ENCODE results near the gene SEL1L. TPM values are rescaled to one million over a fixed set of nuclear protein-coding genes. Genes with fewer than 3 reads are reported as not detected.

SEL1L gene
- total RNA-seq, result 10 to 100 TPM; 48.9 to 51.3 TPM

GRCh38 chr14:81533536-81534343 is at the start of gene SEL1L:
Gene SEL1L, minus strand, starts transcription at chr14:81533853. Its CDS starts 109 bp downstream, at chr14:81533744.
- Mint-ChIP-seq H3K4me1 (ENCODE audit: low read depth) (peaks cover 38% of the 10 kb centered on the region), H3K27me3 (ENCODE audit: low read depth) (peaks cover 3% of the 10 kb centered on the region), H3K9me3 (ENCODE audit: insufficient read depth) (no peaks in the 10 kb centered on the region), H3K4me3 (peak within 1 kb of the TSS; percentile 93), H3K27ac (peak within 1 kb of the TSS; percentile 89), H3K36me3 (ENCODE audit: low read depth) (peaks cover 6% of the 10 kb centered on the region)
- ChIA-PET POLR2A (interaction anchor here (0.6 to 0.8 kb wide), 3 partner anchors 9 to 364 kb away, joined by 3 read pairs; no protein-coding TSS in a partner anchor), CTCF (interaction anchor here (0.9 to 3.7 kb wide), 3 partner anchors 13 to 69 kb away, joined by 4 to 13 read pairs (median 4); no protein-coding TSS in a partner anchor)
- ATAC-seq (peak; percentile 97), DNase-seq (peak; percentile 100)

- H3K27ac Mint-ChIP-seq, result no peak overlapping the region
- peaks cover 11% of the 10 kb centered on the region for H3K9me3 Mint-ChIP-seq (ENCODE audit: insufficient read depth)
- CTCF ChIA-PET, result no interaction called here
Measured at GRCh38 chr14:81582420-81582819, 48.8 kb upstream of the SEL1L start.

DNA sequence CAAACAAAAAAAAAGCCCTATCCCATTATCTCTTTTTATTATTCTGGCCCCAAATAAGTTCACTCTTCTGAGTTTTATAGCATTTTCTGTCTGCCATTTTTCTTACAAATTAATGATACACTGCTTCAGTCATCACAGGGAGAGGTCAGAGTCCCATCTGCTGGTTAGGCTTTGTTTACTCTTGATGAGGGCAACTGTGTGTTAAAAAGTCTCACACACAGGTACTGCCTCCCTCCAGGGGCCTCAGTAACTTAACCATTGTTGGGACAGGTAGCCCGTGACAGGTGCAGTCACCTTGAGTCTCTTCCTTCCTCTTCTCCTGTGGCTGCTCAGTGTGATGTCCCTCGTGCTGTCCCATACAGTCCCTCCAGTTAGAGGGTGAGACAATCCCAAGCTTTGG is 45.5 kb upstream of the SEL1L start:
- peaks cover 2% of the 10 kb centered on the region for H3K27me3 Mint-ChIP-seq (ENCODE audit: low read depth)
- CTCF ChIA-PET, result no interaction called here
- DNase-seq (no peak), ATAC-seq (no peak)
- POLR2A ChIA-PET, result no interaction called here
- no peaks in the 10 kb centered on the region for H3K4me1 Mint-ChIP-seq (ENCODE audit: low read depth)
- no peak overlapping the region for H3K27ac Mint-ChIP-seq
- no peaks in the 10 kb centered on the region for H3K36me3 Mint-ChIP-seq (ENCODE audit: low read depth)
- peaks cover 11% of the 10 kb centered on the region for H3K9me3 Mint-ChIP-seq (ENCODE audit: insufficient read depth)
- H3K4me3 Mint-ChIP-seq, result no peak overlapping the region

More at GRCh38 chr14:81582420-81582819, 48.8 kb upstream of the SEL1L start:
- POLR2A ChIA-PET, result no interaction called here
- Mint-ChIP-seq H3K27me3 (ENCODE audit: low read depth) (peaks cover 4% of the 10 kb centered on the region), H3K4me1 (ENCODE audit: low read depth) (no peaks in the 10 kb centered on the region), H3K4me3 (no peak overlapping the region), H3K36me3 (ENCODE audit: low read depth) (no peaks in the 10 kb centered on the region)
- ATAC-seq, result no peak
- DNase-seq, result no peak

- Mint-ChIP-seq H3K27me3 (ENCODE audit: low read depth) (peaks cover 11% of the 10 kb centered on the region), H3K9me3 (ENCODE audit: insufficient read depth) (no peaks in the 10 kb centered on the region), H3K27ac (no peak overlapping the region), H3K36me3 (ENCODE audit: low read depth) (no peaks in the 10 kb centered on the region), H3K4me3 (no peak overlapping the region), H3K4me1 (ENCODE audit: low read depth) (no peaks in the 10 kb centered on the region)
- ChIA-PET CTCF (no interaction called here), POLR2A (no interaction called here)
- ATAC-seq (no peak), DNase-seq (no peak)
Measured at GRCh38 chr14:81571437-81571836, 37.8 kb upstream of the SEL1L start.

GRCh38 chr14:81567302-81567701 is 33.6 kb upstream of the SEL1L start:
- Mint-ChIP-seq H3K4me3 (no peak overlapping the region), H3K4me1 (ENCODE audit: low read depth) (no peaks in the 10 kb centered on the region), H3K27ac (no peak overlapping the region), H3K36me3 (ENCODE audit: low read depth) (no peaks in the 10 kb centered on the region), H3K9me3 (ENCODE audit: insufficient read depth) (no peaks in the 10 kb centered on the region), H3K27me3 (ENCODE audit: low read depth) (peaks cover 9% of the 10 kb centered on the region)
- ChIA-PET CTCF (no interaction called here), POLR2A (no interaction called here)
- DNase-seq, result no peak
- ATAC-seq, result no peak

GRCh38 chr14:81565441-81566290 is 32.0 kb upstream of the SEL1L start:
- ATAC-seq (no peak), DNase-seq (peak; percentile 28)
- H3K27me3 Mint-ChIP-seq (ENCODE audit: low read depth), result peaks cover 9% of the 10 kb centered on the region
- no peak overlapping the region for H3K4me3 Mint-ChIP-seq
- H3K9me3 Mint-ChIP-seq (ENCODE audit: insufficient read depth), result no peaks in the 10 kb centered on the region
- no peaks in the 10 kb centered on the region for H3K36me3 Mint-ChIP-seq (ENCODE audit: low read depth)
- H3K4me1 Mint-ChIP-seq (ENCODE audit: low read depth), result no peaks in the 10 kb centered on the region
- H3K27ac Mint-ChIP-seq, result no peak overlapping the region
- POLR2A ChIA-PET, result no interaction called here
- CTCF ChIA-PET, result interaction anchor here (1.0 to 1.6 kb wide), 2 partner anchors 297 to 414 kb away, joined by 3 to 4 read pairs; no protein-coding TSS in a partner anchor

GRCh38 chr14:81562818-81563217 is 29.2 kb upstream of the SEL1L start:
- no peaks in the 10 kb centered on the region for H3K9me3 Mint-ChIP-seq (ENCODE audit: insufficient read depth)
- no peak overlapping the region for H3K4me3 Mint-ChIP-seq
- DNase-seq (no peak), ATAC-seq (no peak)
- no peaks in the 10 kb centered on the region for H3K36me3 Mint-ChIP-seq (ENCODE audit: low read depth)
- H3K27ac Mint-ChIP-seq, result no peak overlapping the region
- POLR2A ChIA-PET, result no interaction called here
- no peaks in the 10 kb centered on the region for H3K4me1 Mint-ChIP-seq (ENCODE audit: low read depth)
- CTCF ChIA-PET, result no interaction called here
- peaks cover 7% of the 10 kb centered on the region for H3K27me3 Mint-ChIP-seq (ENCODE audit: low read depth)

DNA sequence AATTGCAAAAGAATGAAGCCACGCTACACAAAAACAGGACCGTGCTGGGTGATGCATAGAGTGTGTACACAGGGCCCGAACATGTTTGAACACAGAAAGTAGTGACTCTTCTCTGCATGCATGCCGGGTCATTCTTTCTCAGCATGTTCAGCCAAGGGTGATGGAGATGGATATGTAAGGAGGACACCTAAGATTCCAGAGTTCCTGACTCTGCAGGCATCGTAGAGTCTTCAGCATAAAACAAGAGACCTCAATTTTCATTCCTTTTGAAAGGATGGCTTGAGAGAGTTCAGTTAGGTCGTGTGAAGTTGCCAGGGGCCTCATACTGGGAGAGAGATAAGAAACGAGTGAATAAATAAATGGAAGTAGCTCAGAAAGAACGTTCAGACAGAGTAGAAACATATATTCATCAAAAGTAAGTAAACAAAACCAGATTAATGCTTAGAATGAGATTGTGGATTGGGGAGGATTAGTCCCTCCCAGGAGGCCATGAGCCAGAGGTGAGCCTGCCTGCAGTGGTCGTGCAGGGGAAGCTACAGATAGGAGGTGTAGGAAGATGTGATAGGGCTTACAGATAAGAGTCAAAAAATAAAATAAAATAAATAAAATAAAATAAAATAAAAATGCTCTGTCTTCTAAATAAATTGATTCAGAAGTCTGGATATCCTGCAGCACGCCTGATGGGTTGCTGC is 27.6 kb upstream of the SEL1L start:
- ATAC-seq, result no peak
- POLR2A ChIA-PET, result no interaction called here
- Mint-ChIP-seq H3K9me3 (ENCODE audit: insufficient read depth) (no peaks in the 10 kb centered on the region), H3K36me3 (ENCODE audit: low read depth) (no peaks in the 10 kb centered on the region), H3K4me3 (no peak overlapping the region), H3K4me1 (ENCODE audit: low read depth) (no peaks in the 10 kb centered on the region), H3K27ac (no peak overlapping the region), H3K27me3 (ENCODE audit: low read depth) (no peaks in the 10 kb centered on the region)
- CTCF ChIA-PET, result no interaction called here
- DNase-seq, result no peak

DNA sequence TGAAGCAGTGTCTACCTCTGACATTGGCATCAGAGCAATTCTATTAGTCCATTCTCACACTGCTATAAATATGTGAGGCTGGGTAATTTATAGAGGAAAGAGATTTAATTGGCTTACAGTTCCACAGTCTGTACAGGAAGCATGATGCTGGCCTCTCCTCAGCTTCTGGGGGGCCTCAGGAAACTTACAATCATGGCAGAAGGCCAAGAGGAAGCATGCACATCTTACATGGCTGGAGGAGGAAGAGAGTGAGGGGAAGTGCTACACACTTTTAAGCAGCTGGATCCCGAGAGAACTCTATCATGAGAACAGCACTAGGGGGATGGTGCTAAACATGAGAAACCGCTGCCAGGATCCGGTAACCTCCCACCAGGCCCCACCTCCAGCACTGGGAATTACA is 25.7 kb upstream of the SEL1L start:
- POLR2A ChIA-PET, result no interaction called here
- CTCF ChIA-PET, result no interaction called here
- DNase-seq, result no peak
- Mint-ChIP-seq H3K36me3 (ENCODE audit: low read depth) (no peaks in the 10 kb centered on the region), H3K4me1 (ENCODE audit: low read depth) (no peaks in the 10 kb centered on the region), H3K9me3 (ENCODE audit: insufficient read depth) (no peaks in the 10 kb centered on the region), H3K27ac (no peak overlapping the region), H3K27me3 (ENCODE audit: low read depth) (no peaks in the 10 kb centered on the region), H3K4me3 (no peak overlapping the region)
- ATAC-seq, result no peak

DNA sequence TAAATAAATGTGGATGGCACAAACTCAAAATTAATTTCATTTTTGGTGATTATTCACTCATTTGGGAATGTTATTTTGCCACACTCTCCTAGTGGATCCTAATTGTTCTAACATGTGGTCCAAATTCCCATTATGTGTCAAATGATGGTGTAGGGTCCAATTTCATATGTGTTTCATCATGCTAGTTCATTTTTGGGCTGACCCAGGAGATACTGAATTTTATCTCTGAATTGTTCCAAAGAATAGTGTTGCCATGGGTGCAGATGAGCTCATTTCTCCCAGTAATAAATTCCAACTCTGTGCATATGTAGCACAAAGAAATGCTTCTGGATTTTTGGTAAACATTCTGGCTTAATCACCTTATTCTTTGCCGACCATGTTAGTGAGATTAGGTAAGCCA is 23.5 kb upstream of the SEL1L start:
- POLR2A ChIA-PET, result no interaction called here
- no peaks in the 10 kb centered on the region for H3K9me3 Mint-ChIP-seq (ENCODE audit: insufficient read depth)
- no peak overlapping the region for H3K4me3 Mint-ChIP-seq
- no peaks in the 10 kb centered on the region for H3K4me1 Mint-ChIP-seq (ENCODE audit: low read depth)
- no peak for DNase-seq
- no peaks in the 10 kb centered on the region for H3K36me3 Mint-ChIP-seq (ENCODE audit: low read depth)
- H3K27me3 Mint-ChIP-seq (ENCODE audit: low read depth), result no peaks in the 10 kb centered on the region
- no peak for ATAC-seq
- no peak overlapping the region for H3K27ac Mint-ChIP-seq
- CTCF ChIA-PET, result no interaction called here

- ChIA-PET CTCF (no interaction called here), POLR2A (no interaction called here)
- H3K36me3 Mint-ChIP-seq (ENCODE audit: low read depth), result no peaks in the 10 kb centered on the region
- no peak for DNase-seq
- H3K4me1 Mint-ChIP-seq (ENCODE audit: low read depth), result no peaks in the 10 kb centered on the region
- no peak overlapping the region for H3K27ac Mint-ChIP-seq
- peaks cover 2% of the 10 kb centered on the region for H3K27me3 Mint-ChIP-seq (ENCODE audit: low read depth)
- no peaks in the 10 kb centered on the region for H3K9me3 Mint-ChIP-seq (ENCODE audit: insufficient read depth)
- H3K4me3 Mint-ChIP-seq, result no peak overlapping the region
- ATAC-seq, result no peak
Measured at GRCh38 chr14:81555684-81556083, 22.0 kb upstream of the SEL1L start.

- peaks cover 2% of the 10 kb centered on the region for H3K27me3 Mint-ChIP-seq (ENCODE audit: low read depth)
- DNase-seq, result no peak
- H3K36me3 Mint-ChIP-seq (ENCODE audit: low read depth), result no peaks in the 10 kb centered on the region
- H3K4me1 Mint-ChIP-seq (ENCODE audit: low read depth), result peaks cover under 1% of the 10 kb centered on the region
- H3K9me3 Mint-ChIP-seq (ENCODE audit: insufficient read depth), result no peaks in the 10 kb centered on the region
- H3K4me3 Mint-ChIP-seq, result no peak overlapping the region
- CTCF ChIA-PET, result no interaction called here
- H3K27ac Mint-ChIP-seq, result no peak overlapping the region
- POLR2A ChIA-PET, result no interaction called here
- no peak for ATAC-seq
Measured at GRCh38 chr14:81555051-81555450, 21.4 kb upstream of the SEL1L start.
